ENCODE results near the gene RASL10B. TPM values are rescaled to one million over a fixed set of nuclear protein-coding genes. Genes with fewer than 3 reads are reported as not detected.

RASL10B gene
- total RNA-seq, 4 donors from 2014 or later: 0.94 to 14.5 (median 3.5) TPM

- intact Hi-C loops (cut with DNase I): loop anchor here (5.0 kb wide), 1 partner anchor 133 kb away; no protein-coding TSS in a partner anchor
- no peak overlapping the region for H3K27ac ChIP-seq
- H3K4me3 ChIP-seq (replicated peaks in 1 of 3): no peak overlapping the region
- DNase-seq: no peak
- TF ChIP-seq CTCF (IDR thresholded peaks at IDR 0.05) (no peak), POLR2A (IDR thresholded peaks at IDR 0.05) (no peak)
- no peaks in the 10 kb centered on the region for H3K36me3 ChIP-seq
- 77 to 78% methylated on average over 3 to 8 of the region's 8 CpGs for WGBS, 2 donors
- H3K9me3 ChIP-seq: no peaks in the 10 kb centered on the region
- peaks cover under 1 to 10% of the 10 kb centered on the region in 2 donors for H3K4me1 ChIP-seq
- peaks cover 6% of the 10 kb centered on the region for H3K27me3 ChIP-seq
Observed at GRCh38 chr17:35744830-35745229, 13.4 kb downstream of the RASL10B start.

DNA sequence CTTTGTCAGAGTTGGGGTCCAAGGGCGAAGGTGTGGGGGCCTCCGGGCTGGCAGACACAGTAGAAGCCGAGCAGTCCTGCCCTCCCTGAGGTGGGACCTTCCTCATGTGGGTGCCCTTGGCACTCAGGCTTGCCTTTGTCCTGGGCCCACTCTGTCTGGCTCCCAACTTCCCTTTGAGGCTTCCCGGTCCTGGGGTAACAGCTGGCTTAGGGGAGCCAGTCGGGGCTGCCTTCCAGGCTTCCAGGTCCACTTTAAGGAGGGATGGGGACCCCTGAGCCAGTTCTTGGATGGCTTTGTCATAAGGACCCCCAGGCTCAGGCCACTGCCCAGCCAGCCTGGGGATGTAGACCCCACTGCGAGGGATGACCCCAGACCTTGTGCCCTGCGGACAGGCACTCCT lies 13.8 kb downstream of the RASL10B start:
- Histone ChIP-seq H3K9me3 (no peaks in the 10 kb centered on the region), H3K27me3 (peaks cover 6% of the 10 kb centered on the region), H3K36me3 (no peaks in the 10 kb centered on the region), H3K27ac (no peak overlapping the region), H3K4me3 (replicated peaks in 1 of 3) (no peak overlapping the region), H3K4me1 (peaks cover 4 to 14% of the 10 kb centered on the region in 2 donors)
- no peak for DNase-seq
- TF ChIP-seq CTCF (IDR thresholded peaks at IDR 0.05): no peak
- no peak for TF ChIP-seq POLR2A (IDR thresholded peaks at IDR 0.05)
- WGBS, 2 donors: 87% methylated on average over 7 of the region's 7 CpGs; no CpG with 5 or more reads in 1 of the 2 donors
- intact Hi-C loops (cut with DNase I): loop anchor here (5.0 kb wide), 1 partner anchor 133 kb away; no protein-coding TSS in a partner anchor

GRCh38 chr17:35745749-35746320 lies 14.4 kb downstream of the RASL10B start:
- Histone ChIP-seq H3K36me3 (no peaks in the 10 kb centered on the region), H3K27ac (no peak overlapping the region), H3K9me3 (no peaks in the 10 kb centered on the region), H3K4me1 (peaks cover 4 to 13% of the 10 kb centered on the region in 2 donors), H3K27me3 (peaks cover 6% of the 10 kb centered on the region), H3K4me3 (replicated peaks in 1 of 3) (no peak overlapping the region)
- no peak for DNase-seq
- intact Hi-C loops (cut with DNase I): loop anchor here (5.0 kb wide), 1 partner anchor 134 kb away; no protein-coding TSS in a partner anchor
- 86 to 88% methylated on average over 10 to 15 of the region's 15 CpGs for WGBS, 2 donors
- no peak for TF ChIP-seq CTCF (IDR thresholded peaks at IDR 0.05)
- TF ChIP-seq POLR2A (IDR thresholded peaks at IDR 0.05): no peak

GRCh38 chr17:35747540-35748017 lies 16.1 kb downstream of the RASL10B start:
- H3K27me3 ChIP-seq: no peaks in the 10 kb centered on the region
- WGBS, 2 donors: 4 to 25% methylated on average over 5 to 12 of the region's 12 CpGs
- no peaks in the 10 kb centered on the region for H3K36me3 ChIP-seq
- intact Hi-C loops (cut with DNase I): loop anchor here (5.0 kb wide), 1 partner anchor 135 kb away; no protein-coding TSS in a partner anchor
- DNase-seq: peak; percentile 81 to 83
- no peaks in the 10 kb centered on the region for H3K9me3 ChIP-seq
- H3K27ac ChIP-seq: no peak overlapping the region
- TF ChIP-seq CTCF (IDR thresholded peaks at IDR 0.05) (peak; percentile 82 to 94 (median 90)), POLR2A (IDR thresholded peaks at IDR 0.05) (no peak)
- no peak overlapping the region for H3K4me3 ChIP-seq (replicated peaks in 1 of 3)
- peaks cover 5% of the 10 kb centered on the region in 2 donors for H3K4me1 ChIP-seq

- H3K9me3 ChIP-seq: no peaks in the 10 kb centered on the region
- peak; percentile 40 to 46 for DNase-seq
- WGBS, 2 donors: 16 to 41% methylated on average over 4 of the region's 4 CpGs
- peaks cover 9 to 12% of the 10 kb centered on the region in 2 donors for H3K4me1 ChIP-seq
- H3K27me3 ChIP-seq: no peaks in the 10 kb centered on the region
- H3K27ac ChIP-seq: no peak overlapping the region
- no peak overlapping the region for H3K4me3 ChIP-seq (replicated peaks in 1 of 3)
- TF ChIP-seq POLR2A (IDR thresholded peaks at IDR 0.05) (no peak), CTCF (IDR thresholded peaks at IDR 0.05) (no peak)
- intact Hi-C loops (cut with DNase I): loop anchor here (5.0 kb wide), 1 partner anchor 136 kb away; no protein-coding TSS in a partner anchor
- no peaks in the 10 kb centered on the region for H3K36me3 ChIP-seq
Observed at GRCh38 chr17:35748341-35748841, 17.0 kb downstream of the RASL10B start.

Measured in thyroid gland (tissue), 4 donors.